ENCODE measurements around the gene C1orf198.
"Not testable (repeated sequence)": the region's sequence is repeated elsewhere in the genome, so short reads cannot be mapped to it uniquely, and the experiment has no call there.

The C1orf198 gene

GRCh38 chr1:230850547-230850946, 17.8 kb downstream of the C1orf198 start:
- Histone ChIP-seq H3K27ac (ENCODE audit: low read depth, low read length, poor library complexity, severe bottlenecking) (no peak overlapping the region), H3K4me3 (ENCODE audit: low read depth, low read length, poor library complexity, severe bottlenecking) (no peak overlapping the region), H3K27me3 (ENCODE audit: insufficient read depth, low read length) (no peaks in the 10 kb centered on the region), H3K79me2 (ENCODE audit: insufficient read depth, low read length) (no peaks in the 10 kb centered on the region), H3K4me2 (ENCODE audit: low read length) (no peak overlapping the region), H3K9me2 (ENCODE audit: low read depth, low read length) (no peaks in the 10 kb centered on the region), H4K20me1 (ENCODE audit: insufficient read depth, low read length) (no peaks in the 10 kb centered on the region), H3K9me3 (ENCODE audit: low read length) (no peaks in the 10 kb centered on the region), H3K36me3 (ENCODE audit: insufficient read depth, low read length) (no peaks in the 10 kb centered on the region), H2AFZ (ENCODE audit: low read length) (no peak overlapping the region), H3F3A (ENCODE audit: insufficient read depth, low read length) (no peaks in the 10 kb centered on the region), H3K9ac (ENCODE audit: low read length) (no peak overlapping the region), H3K4me1 (ENCODE audit: insufficient read depth, low read length, severe bottlenecking) (no peaks in the 10 kb centered on the region)
- no peak for TF ChIP-seq EZH2 (IDR thresholded peaks at IDR 0.05; ENCODE audit: borderline replicate concordance, low read length)
- no peak for TF ChIP-seq CTCF (IDR thresholded peaks at IDR 0.05; ENCODE audit: low read length)

GRCh38 chr1:230849451-230850224, 18.7 kb downstream of the C1orf198 start:
- H3K4me2 ChIP-seq (ENCODE audit: low read length), result no peak overlapping the region
- H3K4me1 ChIP-seq (ENCODE audit: insufficient read depth, low read length, severe bottlenecking), result no peaks in the 10 kb centered on the region
- no peaks in the 10 kb centered on the region for H3K27me3 ChIP-seq (ENCODE audit: insufficient read depth, low read length)
- no peak overlapping the region for H3K9ac ChIP-seq (ENCODE audit: low read length)
- H3K79me2 ChIP-seq (ENCODE audit: insufficient read depth, low read length), result no peaks in the 10 kb centered on the region
- H3K4me3 ChIP-seq (ENCODE audit: low read depth, low read length, poor library complexity, severe bottlenecking), result no peak overlapping the region
- no peak overlapping the region for H3K27ac ChIP-seq (ENCODE audit: low read depth, low read length, poor library complexity, severe bottlenecking)
- H4K20me1 ChIP-seq (ENCODE audit: insufficient read depth, low read length), result no peaks in the 10 kb centered on the region
- no peaks in the 10 kb centered on the region for H3K36me3 ChIP-seq (ENCODE audit: insufficient read depth, low read length)
- no peak overlapping the region for H2AFZ ChIP-seq (ENCODE audit: low read length)
- no peaks in the 10 kb centered on the region for H3K9me2 ChIP-seq (ENCODE audit: low read depth, low read length)
- H3F3A ChIP-seq (ENCODE audit: insufficient read depth, low read length), result no peaks in the 10 kb centered on the region
- TF ChIP-seq EZH2 (IDR thresholded peaks at IDR 0.05; ENCODE audit: borderline replicate concordance, low read length) (no peak), CTCF (IDR thresholded peaks at IDR 0.05; ENCODE audit: low read length) (no peak)
- no peaks in the 10 kb centered on the region for H3K9me3 ChIP-seq (ENCODE audit: low read length)

- H3K4me3 ChIP-seq (ENCODE audit: low read depth, low read length, poor library complexity, severe bottlenecking), result no peak overlapping the region
- no peaks in the 10 kb centered on the region for H3F3A ChIP-seq (ENCODE audit: insufficient read depth, low read length)
- H3K9me2 ChIP-seq (ENCODE audit: low read depth, low read length), result no peaks in the 10 kb centered on the region
- no peak for TF ChIP-seq EZH2 (IDR thresholded peaks at IDR 0.05; ENCODE audit: borderline replicate concordance, low read length)
- no peak for TF ChIP-seq CTCF (IDR thresholded peaks at IDR 0.05; ENCODE audit: low read length)
- no peaks in the 10 kb centered on the region for H3K36me3 ChIP-seq (ENCODE audit: insufficient read depth, low read length)
- H3K79me2 ChIP-seq (ENCODE audit: insufficient read depth, low read length), result no peaks in the 10 kb centered on the region
- no peak overlapping the region for H3K27ac ChIP-seq (ENCODE audit: low read depth, low read length, poor library complexity, severe bottlenecking)
- H2AFZ ChIP-seq (ENCODE audit: low read length), result no peak overlapping the region
- H3K27me3 ChIP-seq (ENCODE audit: insufficient read depth, low read length), result no peaks in the 10 kb centered on the region
- H3K4me2 ChIP-seq (ENCODE audit: low read length), result no peak overlapping the region
- no peaks in the 10 kb centered on the region for H3K9me3 ChIP-seq (ENCODE audit: low read length)
- no peaks in the 10 kb centered on the region for H4K20me1 ChIP-seq (ENCODE audit: insufficient read depth, low read length)
- no peak overlapping the region for H3K9ac ChIP-seq (ENCODE audit: low read length)
- no peaks in the 10 kb centered on the region for H3K4me1 ChIP-seq (ENCODE audit: insufficient read depth, low read length, severe bottlenecking)
Measured at GRCh38 chr1:230848235-230848634, 20.1 kb downstream of the C1orf198 start.

- not testable (repeated sequence) for H3K4me1 ChIP-seq (ENCODE audit: insufficient read depth, low read length, severe bottlenecking); H3F3A ChIP-seq (ENCODE audit: insufficient read depth, low read length); H3K27me3 ChIP-seq (ENCODE audit: insufficient read depth, low read length); H2AFZ ChIP-seq (ENCODE audit: low read length); H3K9me3 ChIP-seq (ENCODE audit: low read length); H3K9me2 ChIP-seq (ENCODE audit: low read depth, low read length); H3K36me3 ChIP-seq (ENCODE audit: insufficient read depth, low read length); H3K9ac ChIP-seq (ENCODE audit: low read length); H3K4me2 ChIP-seq (ENCODE audit: low read length); H3K27ac ChIP-seq (ENCODE audit: low read depth, low read length, poor library complexity, severe bottlenecking); H3K79me2 ChIP-seq (ENCODE audit: insufficient read depth, low read length); H4K20me1 ChIP-seq (ENCODE audit: insufficient read depth, low read length); H3K4me3 ChIP-seq (ENCODE audit: low read depth, low read length, poor library complexity, severe bottlenecking)
Measured at GRCh38 chr1:230845184-230845583, 23.1 kb downstream of the C1orf198 start.

Data from OCI-LY1 (cell line).